IMR-90 (cell line): ENCODE measurements around the gene IGF1.

Experiments used
- BHLHE40 ChIP-seq: fragments of 150-350 bp; IDR thresholded peaks from 2 replicates; pipeline ENCODE4 v1.6.1; 2016; ENCODE audit warnings: mild to moderate bottlenecking, low read depth, low read length
- CEBPB ChIP-seq: IDR thresholded peaks from 2 replicates; pipeline ENCODE4 v1.6.1; 2012; ENCODE audit warnings: low read depth, low read length, improper control_type of control experiment
- CHD1 ChIP-seq: IDR thresholded peaks from 2 replicates; pipeline ENCODE4 v1.6.1; 2012; ENCODE audit warnings: low read depth, low read length, improper control_type of control experiment
- CTCF ChIP-seq: conservative IDR thresholded peaks from 2 replicates; pipeline ENCODE4 v1.5.1; 2012; ENCODE audit warnings: mild to moderate bottlenecking, low read depth, low read length, improper control_type of control experiment
- FOS ChIP-seq: fragments of 150-350 bp; IDR thresholded peaks from 2 replicates; pipeline ENCODE4 v1.6.1; 2016; ENCODE audit warnings: low read depth, low read length
- MAZ ChIP-seq: IDR thresholded peaks from 2 replicates; pipeline ENCODE4 v1.6.1; 2012; ENCODE audit warnings: low read depth, mild to moderate bottlenecking, low read length, improper control_type of control experiment, moderate library complexity, borderline replicate concordance
- MXI1 ChIP-seq: IDR thresholded peaks from 2 replicates; pipeline ENCODE4 v1.6.1; 2012; ENCODE audit warnings: low read depth, mild to moderate bottlenecking, low read length, moderate library complexity, borderline replicate concordance
- NFE2L2 ChIP-seq: fragments of 150-350 bp; IDR thresholded peaks from 2 replicates; pipeline ENCODE4 v1.6.1; 2016; ENCODE audit warnings: low read depth, mild to moderate bottlenecking, low read length
- POLR2A ChIP-seq: IDR thresholded peaks from 2 replicates; pipeline ENCODE4 v1.6.1; 2012; ENCODE audit warnings: mild to moderate bottlenecking, low read depth, low read length
- RAD21 ChIP-seq: IDR thresholded peaks from 2 replicates; pipeline ENCODE4 v1.6.1; 2012; ENCODE audit warnings: low read length, improper control_type of control experiment
- RCOR1 ChIP-seq: IDR thresholded peaks from 2 replicates; pipeline ENCODE4 v1.6.1; 2012; ENCODE audit warnings: mild to moderate bottlenecking, low read length, improper control_type of control experiment; ENCODE audit not compliant: insufficient replicate concordance
- RFX5 ChIP-seq: IDR thresholded peaks from 2 replicates; pipeline ENCODE4 v1.8.0; 2012; ENCODE audit warnings: low read depth, mild to moderate bottlenecking, low read length, moderate library complexity
- USF2 ChIP-seq: fragments of 150-350 bp; IDR thresholded peaks from 2 replicates; pipeline ENCODE4 v1.6.1; 2017; ENCODE audit warnings: mild to moderate bottlenecking, antibody characterized with exemption, low read length, low read depth
- TF ChIP-seq, protein P1 (sequence below): fragments of 150-350 bp; IDR thresholded peaks from 2 replicates; pipeline ENCODE4 v1.6.1; 2016; ENCODE audit warnings: low read depth, mild to moderate bottlenecking, low read length, moderate library complexity, borderline replicate concordance

DNA sequence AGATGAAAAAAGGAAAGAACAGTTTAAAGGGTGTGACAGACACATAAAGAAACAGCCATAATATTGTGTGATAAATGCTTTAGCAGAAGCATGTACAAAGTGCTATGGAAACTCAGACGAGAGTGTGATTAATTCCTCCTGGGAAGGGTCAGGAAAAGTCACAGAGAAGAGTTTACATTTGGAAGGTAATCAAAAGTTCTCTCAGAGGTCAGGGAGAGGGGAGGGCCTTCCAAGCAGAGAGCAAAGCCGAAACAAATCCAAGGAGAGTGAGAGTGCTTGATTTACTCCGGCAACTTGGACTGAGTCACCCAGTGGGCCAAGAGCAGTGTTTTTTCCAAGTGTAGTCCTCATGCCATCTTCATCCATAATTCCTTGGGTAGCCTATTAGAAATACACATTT is 108.3 kb downstream of the IGF1 start:
- TF ChIP-seq RCOR1, result no peak
- no peak for TF ChIP-seq CHD1
- TF ChIP-seq MXI1, result no peak
- no peak for TF ChIP-seq CTCF
- TF ChIP-seq POLR2A, result no peak
- no peak for TF ChIP-seq USF2
- no peak for TF ChIP-seq CEBPB
- TF ChIP-seq MAZ, result no peak
- TF ChIP-seq, protein P1, sequence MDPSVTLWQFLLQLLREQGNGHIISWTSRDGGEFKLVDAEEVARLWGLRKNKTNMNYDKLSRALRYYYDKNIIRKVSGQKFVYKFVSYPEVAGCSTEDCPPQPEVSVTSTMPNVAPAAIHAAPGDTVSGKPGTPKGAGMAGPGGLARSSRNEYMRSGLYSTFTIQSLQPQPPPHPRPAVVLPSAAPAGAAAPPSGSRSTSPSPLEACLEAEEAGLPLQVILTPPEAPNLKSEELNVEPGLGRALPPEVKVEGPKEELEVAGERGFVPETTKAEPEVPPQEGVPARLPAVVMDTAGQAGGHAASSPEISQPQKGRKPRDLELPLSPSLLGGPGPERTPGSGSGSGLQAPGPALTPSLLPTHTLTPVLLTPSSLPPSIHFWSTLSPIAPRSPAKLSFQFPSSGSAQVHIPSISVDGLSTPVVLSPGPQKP, result no peak
- TF ChIP-seq BHLHE40, result no peak
- no peak for TF ChIP-seq NFE2L2
- TF ChIP-seq FOS, result no peak
- TF ChIP-seq RAD21, result no peak
- TF ChIP-seq RFX5, result no peak
